Measurements from ENCODE around the gene ACYP1.
A peak's percentile ranks its signal among the peaks of the same experiment; 100 is the strongest.

Gene ACYP1

GRCh38 chr14:75016815-75017214 lies 47.0 kb downstream of the ACYP1 start:
- Histone ChIP-seq H3K4me1 (peaks cover 0 to 5% (median 0%) of the 10 kb centered on the region in 10 experiments; a peak in 5 of 20 replicates), H3K27ac (no peak overlapping the region), H3K36me3 (peaks cover 33 to 87% (median 50%) of the 10 kb centered on the region in 11 experiments), H3K27me3 (no peaks in the 10 kb centered on the region), H3K4me3 (no peak overlapping the region), H3K9me3 (replicated peaks in 1 of 11) (no peaks in the 10 kb centered on the region), H4K20me1 (0 out of 22 replicates have a peak, but pooled peaks cover 0 to 3% (median 0%) of the 10 kb centered on the region in 11 experiments), H3K4me2 (no peak overlapping the region), H3K9ac (no peak overlapping the region)
- TF ChIP-seq Cebpa-rat (IDR thresholded peaks at IDR 0.05), result no peak

GRCh38 chr14:75015496-75015895 lies 48.3 kb downstream of the ACYP1 start:
- H3K9ac ChIP-seq, result no peak overlapping the region

DNA sequence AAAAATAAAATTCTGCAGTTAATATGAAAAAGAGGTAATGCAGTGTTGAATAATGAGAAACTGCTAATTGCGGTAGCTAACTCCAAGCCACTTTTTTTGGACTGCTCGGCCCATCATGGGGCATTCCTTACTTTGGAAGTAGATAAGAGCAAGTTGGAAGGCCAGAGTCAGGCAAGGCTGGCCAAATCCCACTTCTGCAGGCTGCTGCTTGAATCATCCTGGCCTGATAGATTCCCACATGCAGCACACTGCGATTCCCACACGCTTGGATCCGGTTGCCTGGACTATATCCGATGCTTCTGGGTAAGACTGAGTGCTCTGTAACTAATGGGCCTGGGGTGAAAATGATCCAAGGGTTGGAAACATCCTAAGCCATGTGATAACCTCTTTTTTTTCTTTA lies 50.5 kb downstream of the ACYP1 start:
- Histone ChIP-seq H3K4me3 (no peak overlapping the region), H3K27me3 (no peaks in the 10 kb centered on the region), H3K36me3 (peaks cover 57 to 100% (median 76%) of the 10 kb centered on the region in 11 experiments), H3K4me2 (no peak overlapping the region), H3K4me1 (peaks cover 0 to 16% (median 0%) of the 10 kb centered on the region in 10 experiments; a peak in 5 of 20 replicates), H4K20me1 (0 out of 22 replicates have a peak, but pooled peaks cover 0 to 4% (median 0%) of the 10 kb centered on the region in 11 experiments), H3K9me3 (replicated peaks in 1 of 11) (no peaks in the 10 kb centered on the region), H3K9ac (no peak overlapping the region), H3K27ac (no peak overlapping the region)
- no peak for TF ChIP-seq Cebpa-rat (IDR thresholded peaks at IDR 0.05)

More at GRCh38 chr14:75015496-75015895, 48.3 kb downstream of the ACYP1 start:
- Histone ChIP-seq H3K4me3 (no peak overlapping the region), H3K36me3 (peaks cover 39 to 93% (median 60%) of the 10 kb centered on the region in 11 experiments), H3K9me3 (replicated peaks in 1 of 11) (no peaks in the 10 kb centered on the region), H3K27ac (no peak overlapping the region), H4K20me1 (0 out of 22 replicates have a peak, but pooled peaks cover 0 to 3% (median 0%) of the 10 kb centered on the region in 11 experiments), H3K4me2 (no peak overlapping the region), H3K27me3 (no peaks in the 10 kb centered on the region), H3K4me1 (peaks cover 0 to 16% (median 0%) of the 10 kb centered on the region in 10 experiments; a peak in 5 of 20 replicates)
- no peak for TF ChIP-seq Cebpa-rat (IDR thresholded peaks at IDR 0.05)

GRCh38 chr14:75011356-75011994 lies 52.3 kb downstream of the ACYP1 start:
- no peak overlapping the region for H3K9ac ChIP-seq
- no peak for TF ChIP-seq Cebpa-rat (IDR thresholded peaks at IDR 0.05)
- H4K20me1 ChIP-seq, result peaks cover 0 to 6% (median 0%) of the 10 kb centered on the region in 11 experiments; a peak in 1 of 22 replicates
- peaks cover 65 to 100% (median 86%) of the 10 kb centered on the region in 11 experiments for H3K36me3 ChIP-seq
- no peaks in the 10 kb centered on the region for H3K9me3 ChIP-seq (replicated peaks in 1 of 11)
- H3K27ac ChIP-seq, result no peak overlapping the region
- H3K4me3 ChIP-seq, result no peak overlapping the region
- no peaks in the 10 kb centered on the region for H3K27me3 ChIP-seq
- H3K4me2 ChIP-seq, result no peak overlapping the region
- peaks cover 0 to 16% (median 0%) of the 10 kb centered on the region in 10 experiments; a peak in 6 of 20 replicates for H3K4me1 ChIP-seq

GRCh38 chr14:75010472-75011093 lies 53.2 kb downstream of the ACYP1 start:
- Histone ChIP-seq H3K4me1 (peaks cover 0 to 18% (median under 1%) of the 10 kb centered on the region in 10 experiments; a peak in 9 of 20 replicates), H3K27ac (no peak overlapping the region), H3K4me2 (no peak overlapping the region), H3K9ac (no peak overlapping the region), H3K36me3 (peaks cover 71 to 100% (median 89%) of the 10 kb centered on the region in 11 experiments), H4K20me1 (peaks cover 0 to 6% (median 0%) of the 10 kb centered on the region in 11 experiments; a peak in 1 of 22 replicates), H3K27me3 (no peaks in the 10 kb centered on the region), H3K9me3 (replicated peaks in 1 of 11) (no peaks in the 10 kb centered on the region), H3K4me3 (no peak overlapping the region)
- TF ChIP-seq Cebpa-rat (IDR thresholded peaks at IDR 0.05), result no peak

- H3K9ac ChIP-seq, result no peak overlapping the region
- no peak for TF ChIP-seq Cebpa-rat (IDR thresholded peaks at IDR 0.05)
- peaks cover 76 to 100% (median 90%) of the 10 kb centered on the region in 11 experiments for H3K36me3 ChIP-seq
- no peak overlapping the region for H3K4me3 ChIP-seq
- peaks cover 0 to 6% (median 0%) of the 10 kb centered on the region in 11 experiments; a peak in 2 of 22 replicates for H4K20me1 ChIP-seq
- H3K27ac ChIP-seq, result no peak overlapping the region
- H3K4me1 ChIP-seq, result peaks cover 12 to 32% (median 14%) of the 10 kb centered on the region in 10 experiments
- H3K27me3 ChIP-seq, result no peaks in the 10 kb centered on the region
- H3K9me3 ChIP-seq (replicated peaks in 1 of 11), result no peaks in the 10 kb centered on the region
- no peak overlapping the region for H3K4me2 ChIP-seq
These were observed 54.6 kb downstream of the ACYP1 start for GRCh38 chr14:75009176-75009575.

- Histone ChIP-seq H3K27ac (no peak overlapping the region), H3K4me3 (no peak overlapping the region), H3K4me1 (peaks cover 21 to 31% (median 27%) of the 10 kb centered on the region in 10 experiments), H3K27me3 (no peaks in the 10 kb centered on the region), H4K20me1 (peaks cover 0 to 11% (median 0%) of the 10 kb centered on the region in 11 experiments; a peak in 2 of 22 replicates), H3K9me3 (replicated peaks in 1 of 11) (peaks cover 0 to 12% (median 10%) of the 10 kb centered on the region in 11 experiments; a peak in 14 of 22 replicates), H3K4me2 (peak overlapping the region; percentile 24 to 98 (median 92); a peak in 18 of 22 replicates), H3K9ac (no peak overlapping the region), H3K36me3 (peaks cover 56 to 64% (median 58%) of the 10 kb centered on the region in 11 experiments)
- no peak for TF ChIP-seq Cebpa-rat (IDR thresholded peaks at IDR 0.05)
These were observed 58.5 kb downstream of the ACYP1 start for GRCh38 chr14:75005357-75005756.

GRCh38 chr14:75003250-75004027 lies 60.4 kb downstream of the ACYP1 start:
- Histone ChIP-seq H3K4me1 (peaks cover 21 to 31% (median 27%) of the 10 kb centered on the region in 10 experiments), H3K4me3 (peak overlapping the region; percentile 78 to 94 (median 85)), H4K20me1 (peaks cover 0 to 11% (median 0%) of the 10 kb centered on the region in 11 experiments; a peak in 2 of 22 replicates), H3K27ac (peak overlapping the region; percentile 78 to 89 (median 82)), H3K36me3 (peaks cover 37 to 44% (median 39%) of the 10 kb centered on the region in 11 experiments), H3K9ac (peak overlapping the region; percentile 78 to 90 (median 85)), H3K27me3 (no peaks in the 10 kb centered on the region), H3K9me3 (replicated peaks in 1 of 11) (peaks cover 0 to 13% (median 10%) of the 10 kb centered on the region in 11 experiments; a peak in 14 of 22 replicates), H3K4me2 (peak overlapping the region; percentile 87 to 98 (median 96))
- no peak for TF ChIP-seq Cebpa-rat (IDR thresholded peaks at IDR 0.05)
